ENCODE data around the gene LRP6.
"Not testable (repeated sequence)": the region's sequence is repeated elsewhere in the genome, so short reads cannot be mapped to it uniquely, and the experiment has no call there.

LRP6 gene

DNA sequence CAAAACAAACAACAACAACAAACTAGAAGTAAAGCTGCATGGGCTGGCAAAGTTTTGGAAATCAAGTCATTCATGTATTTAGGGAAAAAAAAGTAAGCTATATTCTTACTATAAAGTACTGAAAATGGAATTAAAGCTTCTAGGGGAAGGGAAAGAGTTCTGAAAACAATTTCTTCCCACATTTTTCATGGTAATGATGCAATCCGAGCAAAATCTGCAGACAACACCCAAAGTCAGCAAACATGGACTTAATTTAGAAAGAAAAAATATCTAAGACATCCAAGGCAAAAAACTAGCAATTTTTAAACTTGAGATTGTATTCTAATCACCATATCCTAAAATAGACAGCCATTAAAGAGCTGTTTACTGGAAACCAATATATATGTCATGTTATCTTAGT lies 86.3 kb downstream of the LRP6 start:
- DNase-seq (ENCODE audit: low spot score): no peak

DNA sequence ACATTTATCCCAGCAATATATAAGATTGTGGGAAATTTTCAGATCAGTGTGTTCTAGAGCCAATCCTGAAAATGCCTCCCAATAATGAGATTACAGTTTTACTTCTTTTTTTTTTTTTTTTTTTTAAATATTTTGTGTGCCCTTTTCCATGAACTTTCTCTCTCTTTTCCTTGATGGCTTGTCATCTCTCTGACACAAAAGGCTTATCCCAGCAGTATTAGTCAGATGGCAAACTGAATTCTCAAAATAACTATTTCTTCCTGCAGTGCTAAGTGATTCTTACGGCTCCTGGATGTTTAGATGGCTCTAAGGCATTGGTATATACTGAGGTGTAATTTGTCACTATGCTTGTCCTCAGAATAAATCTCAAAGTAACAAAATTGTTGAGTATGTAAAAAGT lies 86.7 kb downstream of the LRP6 start:
- DNase-seq (ENCODE audit: low spot score): no peak

DNA sequence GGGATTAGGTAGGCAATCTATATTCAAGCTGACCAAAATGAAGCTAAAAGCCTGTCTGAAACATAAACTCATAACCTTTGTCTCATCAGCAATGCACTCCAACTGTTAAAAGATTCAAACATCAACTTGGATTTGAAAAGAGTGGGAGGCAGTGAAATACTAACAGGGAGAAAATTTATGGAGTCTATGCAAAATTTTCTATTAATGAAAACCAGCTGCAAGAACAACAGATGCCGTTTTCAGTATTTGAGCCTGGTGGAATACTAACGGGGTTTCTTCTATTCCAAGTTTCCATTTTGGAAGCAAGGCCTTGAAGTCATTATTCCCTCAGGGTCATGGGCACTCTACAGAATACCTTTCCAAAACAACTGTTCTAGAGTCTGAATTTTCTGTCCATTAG lies 88.3 kb downstream of the LRP6 start:
- no peak for DNase-seq (ENCODE audit: low spot score)

DNA sequence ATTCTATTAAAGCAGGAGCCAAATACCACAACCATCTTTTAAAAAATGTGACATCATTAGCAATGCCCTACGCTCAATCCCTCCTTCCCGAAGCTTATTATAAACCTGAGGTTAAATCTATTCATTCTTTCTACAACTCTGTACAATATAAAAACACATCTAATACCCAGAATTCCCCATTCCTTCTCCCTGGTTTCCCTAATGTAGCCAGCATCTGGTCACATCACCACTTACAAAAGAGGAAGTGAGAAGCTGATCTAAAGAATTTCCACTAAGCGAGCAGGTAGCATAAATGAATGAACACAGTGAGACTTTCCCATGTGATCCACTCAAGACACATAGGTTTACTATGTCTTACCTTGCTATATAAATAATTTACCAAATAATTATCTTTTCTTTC lies 90.4 kb downstream of the LRP6 start:
- no peak for DNase-seq (ENCODE audit: low spot score)

DNA sequence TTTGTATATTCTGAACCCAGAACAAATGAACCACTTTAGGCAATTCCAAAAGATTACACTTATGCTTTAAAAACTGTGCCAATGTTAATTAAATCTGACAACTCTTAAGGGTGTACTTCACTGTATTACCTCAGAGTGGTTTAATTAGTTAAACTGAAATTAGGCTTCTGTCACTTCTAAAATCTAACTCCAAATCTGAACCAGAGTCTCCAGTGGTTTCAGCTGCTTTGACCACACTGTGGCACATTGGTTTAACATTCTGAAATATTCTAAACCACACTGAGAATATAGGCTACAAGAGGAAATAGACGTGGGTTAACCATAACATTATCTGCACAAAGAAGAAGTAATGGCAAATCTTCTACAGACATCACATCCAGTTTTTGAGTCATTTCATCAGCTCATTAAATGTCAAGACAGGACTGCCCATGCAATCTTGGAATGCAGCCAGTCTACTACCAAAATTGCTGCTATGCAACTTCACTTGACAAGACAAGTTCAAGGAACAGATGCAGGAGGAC lies 94.8 kb downstream of the LRP6 start:
- no peak for DNase-seq (ENCODE audit: low spot score)

DNA sequence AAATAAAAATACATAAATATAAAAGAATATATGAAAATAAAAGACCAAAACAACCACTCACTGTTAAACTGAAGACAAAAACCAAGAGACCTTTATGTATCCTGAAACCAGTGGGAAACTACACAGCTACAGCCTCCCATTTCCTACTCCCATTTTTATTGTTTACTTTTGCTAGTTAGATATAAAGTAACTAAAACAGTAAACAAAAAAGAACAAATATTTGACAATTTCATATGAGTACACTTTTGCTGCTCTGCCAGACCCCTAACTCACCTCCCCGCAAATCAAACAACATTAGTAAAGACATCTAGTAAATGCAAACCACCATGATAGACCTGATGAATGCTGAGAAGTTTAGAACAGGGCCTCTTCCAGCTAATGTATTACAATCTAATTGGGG lies 99.0 kb downstream of the LRP6 start:
- DNase-seq (ENCODE audit: low spot score): no peak

DNA sequence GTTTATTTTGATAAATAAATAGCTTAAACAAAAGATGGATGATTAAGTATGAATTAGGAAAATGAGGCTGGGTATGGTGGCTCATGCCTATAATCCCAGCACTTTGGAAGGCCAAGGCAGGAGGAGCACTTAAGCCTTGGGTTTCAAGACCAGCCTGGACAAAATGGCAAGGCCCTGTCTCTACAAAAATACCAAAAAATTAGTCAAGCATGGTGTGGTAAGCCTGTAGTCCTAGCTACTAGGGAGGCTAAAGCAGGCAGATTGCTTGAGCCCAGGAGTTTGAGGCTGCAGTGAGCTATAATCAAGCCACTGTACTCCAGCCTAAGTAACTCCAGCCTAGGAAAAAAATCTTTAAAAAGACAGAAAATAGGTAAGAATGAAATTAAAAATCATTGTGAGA lies 100.1 kb downstream of the LRP6 start:
- no peak for DNase-seq (ENCODE audit: low spot score)

DNA sequence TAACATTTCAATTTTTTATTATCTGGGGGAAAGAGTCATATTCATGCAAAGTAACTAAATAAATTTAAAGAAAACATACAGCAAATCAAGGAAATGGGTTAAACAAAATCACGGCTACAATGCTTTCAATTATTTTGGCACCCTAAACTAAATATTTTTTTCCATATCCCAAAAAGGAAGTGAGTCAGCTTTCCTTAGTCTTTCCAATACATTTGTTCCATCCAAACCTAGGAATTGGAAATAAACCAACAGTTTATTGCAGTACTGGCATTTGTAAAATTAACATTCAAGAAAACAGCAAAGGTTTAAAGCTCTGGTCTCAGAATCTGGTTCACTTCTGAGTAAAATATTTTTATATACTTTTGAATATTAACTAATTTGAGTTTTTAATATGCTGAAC lies 106.9 kb downstream of the LRP6 start:
- no peak for DNase-seq (ENCODE audit: low spot score)

DNA sequence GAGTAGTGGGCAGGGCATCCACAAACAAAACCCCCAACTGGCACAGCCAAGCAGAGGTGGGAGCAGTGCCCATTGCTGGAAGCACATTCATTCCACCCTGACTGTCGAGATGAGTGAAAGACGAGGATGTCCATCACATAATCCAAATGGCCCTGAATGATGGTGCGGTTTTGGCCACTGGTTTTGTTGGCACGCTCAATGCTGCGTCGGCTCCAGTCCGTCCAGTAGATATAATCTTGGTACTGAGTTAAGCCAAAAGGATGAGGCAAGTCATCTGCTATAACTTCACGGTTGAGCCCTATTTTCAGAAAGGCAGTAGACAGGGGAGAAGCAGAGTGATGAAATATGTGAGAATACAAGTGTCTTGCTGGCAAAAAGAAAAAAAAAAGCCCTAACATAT lies 108.0 kb downstream of the LRP6 start:
- DNase-seq (ENCODE audit: low spot score): no peak

DNA sequence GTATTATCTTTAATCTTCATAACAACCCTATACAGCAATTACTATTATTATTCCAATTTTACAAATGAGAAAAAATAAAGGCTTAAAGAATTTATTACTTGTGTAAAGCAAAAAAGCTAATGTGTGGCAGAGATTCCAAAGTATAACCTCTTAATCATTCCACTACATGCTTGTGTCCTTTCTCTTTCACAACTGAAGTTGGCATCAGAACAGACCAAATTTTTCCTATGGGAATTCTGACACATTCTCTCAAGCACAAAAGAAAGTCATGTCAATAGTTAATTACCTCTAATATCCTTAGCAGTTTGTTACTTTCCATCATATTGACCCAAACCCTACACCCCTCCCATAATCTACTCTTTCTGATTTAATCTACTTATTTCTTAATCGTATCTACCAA lies 109.4 kb downstream of the LRP6 start:
- DNase-seq (ENCODE audit: low spot score): no peak

DNA sequence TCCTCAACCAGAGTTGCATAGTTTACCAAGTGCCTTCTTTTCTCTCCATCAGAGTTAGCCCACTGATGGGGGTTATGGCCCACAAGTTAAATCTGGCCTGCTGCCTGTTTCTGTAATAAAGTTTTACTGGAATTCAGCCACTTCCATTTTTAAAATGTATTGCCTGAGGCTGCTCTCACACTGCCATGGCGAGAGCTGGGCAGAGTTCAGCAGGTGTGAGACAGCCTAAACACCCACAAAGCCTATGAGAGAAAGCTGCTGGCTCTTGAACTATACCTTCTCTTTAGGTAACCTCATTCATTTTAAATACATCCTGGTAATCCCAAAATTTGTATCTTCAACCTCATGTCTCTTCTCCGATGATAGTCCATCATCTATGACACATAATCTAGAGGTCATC lies 110.0 kb downstream of the LRP6 start:
- no peak for DNase-seq (ENCODE audit: low spot score)

DNA sequence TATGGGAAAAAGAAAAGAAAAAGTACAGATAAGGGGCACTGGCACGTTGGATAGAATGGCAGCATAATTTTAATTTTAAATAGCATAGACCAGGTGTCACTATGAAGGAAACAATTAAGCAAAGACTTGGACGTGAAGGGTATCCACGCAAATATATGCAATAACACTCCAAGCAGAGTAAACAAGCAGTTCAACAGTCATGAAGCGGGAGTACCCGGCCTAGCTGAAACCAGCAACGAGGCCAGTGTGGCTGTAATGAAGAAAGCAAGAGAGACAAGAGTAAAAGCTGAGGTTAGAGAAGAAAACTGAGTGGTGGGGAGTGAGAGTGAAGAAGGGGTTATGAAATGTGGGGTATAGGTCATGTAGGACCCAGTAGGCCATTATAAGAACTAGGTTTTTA lies 110.7 kb downstream of the LRP6 start:
- DNase-seq (ENCODE audit: low spot score): no peak

DNA sequence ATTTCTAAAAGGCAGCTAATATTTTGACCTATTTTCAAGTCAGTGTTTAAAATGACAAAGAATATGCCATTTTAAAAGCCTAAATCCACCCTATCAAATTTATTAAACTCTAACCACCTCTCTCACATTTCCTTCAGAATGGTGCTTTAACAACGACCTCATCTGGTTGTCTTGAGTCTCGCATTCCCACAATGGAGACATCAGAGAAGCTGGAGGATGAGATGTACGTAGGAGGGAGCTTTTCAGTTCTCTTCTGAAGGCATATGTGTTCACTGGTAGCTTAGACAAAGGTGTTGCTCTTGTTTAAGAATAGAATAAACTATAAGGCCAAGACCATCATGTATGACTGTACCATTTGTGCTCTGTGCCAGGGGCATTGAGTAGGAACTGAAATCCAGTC lies 113.2 kb downstream of the LRP6 start:
- DNase-seq (ENCODE audit: low spot score): no peak

DNA sequence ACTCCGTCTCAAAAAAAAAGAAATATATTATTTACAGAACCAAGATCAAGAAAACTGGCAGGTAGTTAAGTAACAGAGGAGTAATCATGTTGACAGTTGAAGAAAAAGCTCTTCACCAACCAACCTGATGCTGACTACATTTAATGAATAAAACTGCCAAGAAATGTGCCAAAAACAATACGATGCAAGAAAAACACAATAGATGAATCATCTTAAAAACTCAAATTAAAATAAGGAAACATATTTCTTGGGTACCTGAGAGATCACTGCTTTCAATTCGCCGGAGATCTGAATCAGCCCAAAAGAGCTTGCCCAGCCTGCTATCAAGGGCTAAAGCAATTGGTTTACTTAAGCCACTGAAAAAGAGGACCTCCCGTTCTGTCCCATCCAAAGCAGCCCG lies 119.7 kb downstream of the LRP6 start:
- no peak for DNase-seq (ENCODE audit: low spot score)

DNA sequence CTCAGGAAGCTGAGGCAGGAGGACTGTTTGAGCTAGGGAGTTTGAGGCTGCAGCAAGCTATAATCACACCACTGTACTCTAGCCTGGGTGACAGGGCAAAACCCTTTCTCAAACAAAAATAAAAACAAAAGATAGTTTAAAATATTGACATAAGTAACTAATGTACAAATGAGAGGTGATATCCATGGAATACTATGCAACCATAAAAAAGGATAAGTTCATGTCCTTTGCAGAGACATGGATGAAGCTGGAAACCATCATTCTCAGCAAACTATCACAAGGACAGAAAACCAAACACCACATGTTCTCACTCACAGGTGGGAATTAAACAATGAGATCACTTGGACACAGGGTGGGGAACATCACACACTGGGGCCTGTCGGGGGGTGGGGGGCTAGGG lies 122.3 kb downstream of the LRP6 start:
- not testable (repeated sequence) for DNase-seq (ENCODE audit: low spot score)

DNA sequence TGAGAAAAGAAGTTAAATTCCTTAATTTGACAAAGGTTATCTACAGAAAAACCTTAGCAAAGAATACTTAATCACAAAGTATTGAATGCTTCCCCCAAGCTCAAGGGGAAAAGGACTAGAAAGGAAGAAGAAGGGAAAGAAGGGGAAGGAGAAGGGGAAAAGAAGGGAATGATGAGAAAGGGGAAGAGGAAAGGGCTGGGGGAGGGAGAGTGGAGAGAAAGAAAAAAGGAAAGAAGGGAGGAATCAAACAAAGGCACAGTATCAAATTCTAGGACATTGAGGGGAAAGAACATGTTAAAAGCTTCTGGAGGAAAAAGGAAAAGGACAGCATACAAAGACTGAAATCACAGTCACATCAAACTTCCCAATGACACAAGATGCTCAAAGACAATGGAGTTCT lies 125.8 kb downstream of the LRP6 start:
- DNase-seq (ENCODE audit: low spot score): no peak

DNA sequence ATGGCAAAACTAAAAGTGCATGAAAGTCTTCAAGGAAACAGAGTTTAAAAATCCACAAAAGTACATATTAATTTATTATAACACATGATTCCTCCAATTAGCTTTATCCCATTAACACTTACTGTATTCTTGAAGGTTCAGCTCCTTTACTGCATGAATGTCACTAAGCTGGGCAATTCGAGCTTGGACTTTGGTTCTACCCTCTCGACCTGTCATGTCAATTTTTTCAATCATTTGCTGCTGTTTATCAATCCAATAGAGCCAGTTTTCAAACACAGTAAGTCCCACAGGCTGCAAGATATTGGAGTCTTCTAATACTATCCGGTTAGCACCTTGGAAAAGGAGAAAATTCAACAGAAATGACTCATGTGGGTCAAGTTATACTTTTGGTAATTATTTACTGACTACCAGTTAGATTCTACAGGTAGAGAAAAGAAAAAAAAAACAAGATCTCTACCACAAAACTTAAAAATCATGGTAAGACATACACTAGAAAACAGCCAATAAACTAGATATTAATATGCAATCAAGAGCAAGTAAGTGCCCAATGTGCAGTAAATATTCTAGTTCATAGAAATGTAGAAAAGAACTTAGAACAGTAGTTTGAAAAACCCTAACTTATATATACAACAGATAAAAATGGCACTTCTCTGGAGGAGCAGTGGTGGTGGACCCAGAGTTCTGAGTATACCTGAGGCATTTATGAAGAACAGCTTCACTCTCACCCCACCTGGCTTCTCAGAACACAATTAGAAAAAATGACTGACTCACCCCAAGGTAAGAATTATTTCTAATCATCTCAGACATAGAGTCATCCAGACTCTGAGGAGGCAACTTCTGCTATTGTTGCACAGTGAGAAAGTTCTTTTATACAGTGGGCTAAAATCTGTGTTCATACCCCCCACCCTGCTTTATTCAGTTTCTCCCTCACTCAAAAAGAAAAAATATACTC lies 128.4 kb downstream of the LRP6 start:
- DNase-seq (ENCODE audit: low spot score): no peak

DNA sequence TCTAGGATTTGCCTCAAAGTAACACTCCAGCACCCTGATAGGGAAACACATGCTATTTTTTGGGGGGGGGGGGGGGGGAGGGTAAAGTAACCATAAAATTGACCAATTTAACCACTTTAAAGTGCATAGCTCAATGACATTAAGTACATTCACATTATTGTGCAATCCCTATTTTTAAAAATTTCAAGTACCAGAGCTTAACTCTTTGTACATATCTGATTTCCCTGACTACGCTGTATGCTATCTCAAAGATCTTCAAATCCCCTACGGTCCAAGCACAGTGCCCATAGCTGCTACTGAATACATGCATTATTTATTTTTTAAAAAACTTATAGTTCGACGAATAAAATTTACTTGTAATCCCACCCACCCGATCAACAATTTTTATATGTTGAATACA lies 133.1 kb downstream of the LRP6 start:
- DNase-seq (ENCODE audit: low spot score): no peak

DNA sequence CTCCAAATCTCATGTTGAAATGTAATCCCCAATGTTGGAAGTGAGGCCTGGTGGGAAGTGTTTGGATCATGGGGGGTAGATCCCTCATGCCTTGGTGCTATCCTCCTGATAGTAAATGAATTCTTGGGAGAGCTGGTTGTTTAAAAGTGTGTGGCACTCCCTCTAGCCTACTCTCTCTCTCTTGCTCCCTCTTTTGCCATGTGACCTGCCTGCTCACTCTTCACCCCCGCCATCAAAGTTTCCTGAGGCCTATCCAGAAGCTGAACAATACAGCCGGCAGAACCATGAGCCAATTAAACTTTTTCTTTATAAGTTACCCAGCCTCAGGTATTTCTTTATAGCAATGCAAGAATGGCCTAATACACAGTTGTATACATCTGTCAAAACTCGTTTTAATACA lies 133.6 kb downstream of the LRP6 start:
- DNase-seq (ENCODE audit: low spot score): no peak

DNA sequence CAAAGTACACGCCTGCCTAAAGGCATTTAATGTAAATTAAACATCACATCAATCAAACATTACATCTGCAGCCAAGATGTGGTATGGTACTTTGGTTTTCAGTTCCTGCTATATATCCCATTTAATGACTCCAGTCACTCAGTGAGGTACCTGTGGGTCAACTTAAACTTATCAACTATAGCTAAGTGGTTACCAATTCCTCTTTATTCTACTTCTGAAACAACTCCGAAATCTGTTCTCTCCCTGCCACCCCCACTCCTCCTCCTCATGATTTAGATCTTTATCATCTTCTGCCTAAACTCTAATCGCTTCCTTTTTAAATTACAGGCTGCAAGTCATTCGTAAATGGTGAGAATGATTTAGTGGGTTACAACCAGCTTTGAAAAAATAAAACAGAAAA lies 138.2 kb downstream of the LRP6 start:
- no peak for DNase-seq (ENCODE audit: low spot score)

DNA sequence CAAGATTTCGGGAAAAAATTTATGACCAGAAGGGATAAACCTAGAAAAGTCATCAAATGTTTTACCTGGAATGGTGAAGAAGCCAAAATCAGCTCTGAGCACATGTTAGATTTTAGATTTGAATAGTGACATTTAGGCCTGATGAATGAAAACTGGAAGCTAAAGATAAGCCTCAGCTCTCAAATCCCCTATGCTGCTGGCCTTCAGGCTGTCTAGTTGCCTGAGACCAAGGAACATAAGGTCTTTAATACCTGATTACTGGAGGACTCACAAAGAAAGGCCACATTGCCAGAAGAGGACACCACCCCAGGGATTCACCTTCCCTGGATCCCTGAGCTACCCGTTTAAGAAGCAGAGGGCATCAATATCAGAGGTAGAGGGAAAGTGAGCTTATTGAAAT lies 139.5 kb downstream of the LRP6 start:
- peak; percentile 58 for DNase-seq (ENCODE audit: low spot score)

DNA sequence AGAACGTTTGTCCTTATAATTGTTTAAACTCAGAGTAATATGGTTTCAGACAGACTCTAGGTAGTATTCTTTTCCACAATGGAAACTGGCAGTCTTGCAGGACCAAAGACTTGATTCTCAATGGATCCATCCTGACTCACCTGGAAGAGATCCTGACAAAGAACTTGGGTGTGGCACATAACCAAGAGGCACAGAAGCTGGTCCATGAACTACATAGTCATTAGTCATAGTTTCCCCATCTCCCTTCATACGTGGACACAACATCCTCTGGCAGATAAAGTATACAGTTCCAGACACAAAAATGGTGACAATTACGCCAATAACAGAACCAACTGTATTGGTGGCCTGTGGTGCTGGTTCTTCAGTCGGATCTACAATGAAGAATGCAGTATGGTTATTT lies 140.3 kb downstream of the LRP6 start:
- DNase-seq (ENCODE audit: low spot score): no peak

DNA sequence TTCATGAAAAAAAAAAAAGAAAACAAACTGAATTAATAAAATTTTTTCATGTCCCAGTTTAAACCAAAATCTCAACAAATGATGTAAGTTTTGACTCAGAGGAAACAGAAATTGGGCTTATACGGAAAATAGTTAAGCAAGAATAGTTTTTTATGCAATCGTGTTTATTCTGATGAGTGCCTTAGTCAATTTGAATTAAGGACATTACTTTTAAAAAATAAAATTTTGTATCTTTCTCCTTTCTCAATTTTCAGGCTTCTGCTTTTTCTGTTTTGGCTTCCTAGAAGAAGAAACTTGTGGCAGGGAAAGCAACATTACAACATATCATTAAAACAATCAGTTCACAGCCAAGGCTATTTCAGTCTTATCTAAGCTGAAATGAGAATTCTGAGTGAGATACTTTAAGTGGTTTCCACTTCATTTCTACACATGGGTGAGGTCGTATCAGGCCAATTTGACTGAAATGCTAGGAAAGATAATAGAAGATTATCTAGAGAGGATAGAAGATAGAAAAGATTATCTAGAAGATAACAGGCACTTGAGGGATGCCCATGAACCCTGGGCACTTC lies 143.7 kb downstream of the LRP6 start:
- peak; percentile 24 for DNase-seq (ENCODE audit: low spot score)

DNA sequence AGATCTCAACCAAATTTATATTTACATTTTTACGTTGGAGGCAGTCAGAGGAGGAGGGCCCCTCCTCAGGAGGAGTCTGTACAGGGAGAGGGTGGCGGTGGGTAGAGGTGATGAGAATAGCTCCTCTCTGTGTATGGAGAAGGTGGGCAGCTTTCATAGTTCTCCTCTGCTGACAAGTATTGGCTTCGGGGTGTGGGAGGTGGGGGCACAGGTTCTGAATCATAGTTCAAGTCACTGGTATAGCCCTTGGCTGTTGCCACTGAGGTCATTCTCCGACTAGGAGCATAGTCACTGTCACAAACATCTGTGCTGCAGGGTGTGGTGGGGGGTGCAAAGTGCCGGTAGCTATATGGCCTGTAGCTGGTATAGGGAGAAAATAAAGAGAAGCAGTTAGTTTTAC lies 145.8 kb downstream of the LRP6 start:
- DNase-seq (ENCODE audit: low spot score): no peak

Measured in D341Med (cell line).